Measurements from ENCODE around the gene ZNF335. TPM values are rescaled to one million over a fixed set of nuclear protein-coding genes. Genes with fewer than 3 reads are reported as not detected.
A peak's percentile ranks its signal among the peaks of the same experiment; 100 is the strongest.

ZNF335 gene
- total and polyA plus RNA-seq, 12 donors, result 4.9 to 13.1 (median 7.3) TPM

GRCh38 chr20:46018112-46018511 lies 46.1 kb upstream of the ZNF335 start:
- TF ChIP-seq CTCF (IDR thresholded peaks at IDR 0.05), result no peak
- intact Hi-C loops (cut with DNase I), result loop anchor here in 2 of 10 donors (5.0 to 10.0 kb wide), 2 partner anchors 154 to 327 kb away; no protein-coding TSS in a partner anchor
- ATAC-seq, result no peak
- no peak overlapping the region for H3K27ac ChIP-seq
- no peaks in the 10 kb centered on the region for H3K9me3 ChIP-seq
- no peak overlapping the region for H3K4me3 ChIP-seq
- peaks cover 21 to 98% (median 89%) of the 10 kb centered on the region in 7 donors for H3K27me3 ChIP-seq
- no peaks in the 10 kb centered on the region for H3K36me3 ChIP-seq
- 69 to 70% methylated on average over 4 of the region's 4 CpGs for WGBS, 2 donors
- H3K4me1 ChIP-seq, result peaks cover 0 to 33% (median 16%) of the 10 kb centered on the region in 9 donors
- DNase-seq, result no peak

- H3K27ac ChIP-seq, result no peak overlapping the region
- H3K36me3 ChIP-seq, result no peaks in the 10 kb centered on the region
- H3K27me3 ChIP-seq, result peaks cover 19 to 99% (median 91%) of the 10 kb centered on the region in 7 donors
- intact Hi-C loops (cut with DNase I), result loop anchor here in 2 of 10 donors (5.0 to 10.0 kb wide), 2 partner anchors 155 to 328 kb away; no protein-coding TSS in a partner anchor
- 66 to 77% methylated on average over 4 of the region's 4 CpGs for WGBS, 2 donors
- no peak for ATAC-seq
- DNase-seq, result no peak
- H3K9me3 ChIP-seq, result no peaks in the 10 kb centered on the region
- peaks cover 0 to 33% (median 14%) of the 10 kb centered on the region in 9 donors for H3K4me1 ChIP-seq
- no peak overlapping the region for H3K4me3 ChIP-seq
- TF ChIP-seq CTCF (IDR thresholded peaks at IDR 0.05), result no peak
Measured at GRCh38 chr20:46017272-46017671, 45.3 kb upstream of the ZNF335 start.

- ATAC-seq (no peak), DNase-seq (no peak)
- intact Hi-C loops (cut with DNase I), result loop anchor here in 2 of 10 donors (5.0 to 10.0 kb wide), 2 partner anchors 158 to 330 kb away; no protein-coding TSS in a partner anchor
- Histone ChIP-seq H3K4me1 (peaks cover 0 to 42% (median 9%) of the 10 kb centered on the region in 9 donors), H3K9me3 (no peaks in the 10 kb centered on the region), H3K36me3 (no peaks in the 10 kb centered on the region), H3K4me3 (no peak overlapping the region), H3K27ac (no peak overlapping the region), H3K27me3 (peaks cover 24 to 99% (median 91%) of the 10 kb centered on the region in 7 donors)
- no peak for TF ChIP-seq CTCF (IDR thresholded peaks at IDR 0.05)
- 57 to 62% methylated on average over 7 of the region's 7 CpGs for WGBS, 2 donors
Measured at GRCh38 chr20:46014517-46015396, 42.8 kb upstream of the ZNF335 start.

GRCh38 chr20:46013829-46014516 lies 42.0 kb upstream of the ZNF335 start:
- H3K27ac ChIP-seq, result no peak overlapping the region
- peak in 1 of 2 donors; percentile 49 for DNase-seq
- H3K9me3 ChIP-seq, result no peaks in the 10 kb centered on the region
- ATAC-seq, result peak in 7 of 8 donors; percentile 40 to 77 (median 68)
- WGBS, 2 donors, result 2% methylated on average over 61 to 67 of the region's 67 CpGs
- intact Hi-C loops (cut with DNase I), result loop anchor here in 1 of 10 donors (10.0 kb wide), 1 partner anchor 331 kb away; no protein-coding TSS in a partner anchor
- peaks cover 0 to 49% (median 9%) of the 10 kb centered on the region in 9 donors for H3K4me1 ChIP-seq
- peak; percentile 27 to 83 (median 68) for TF ChIP-seq CTCF (IDR thresholded peaks at IDR 0.05)
- no peaks in the 10 kb centered on the region for H3K36me3 ChIP-seq
- peaks cover 24 to 99% (median 91%) of the 10 kb centered on the region in 7 donors for H3K27me3 ChIP-seq
- peak overlapping the region in 1 of 10 donors; percentile 30 for H3K4me3 ChIP-seq

Data from heart right ventricle (tissue), 16 donors.